NK-92 treated with Interleukin-12 subunit alpha and Interleukin-12 subunit beta, amount 100 ng/mL, for 24 hours (cell line): Measurements from ENCODE around the gene FAM149B1.

Experiments used
- DNase-seq: peaks from one replicate; lab custom pipeline; 2025; lab: John Stamatoyannopoulos, UW

Gene FAM149B1

DNA sequence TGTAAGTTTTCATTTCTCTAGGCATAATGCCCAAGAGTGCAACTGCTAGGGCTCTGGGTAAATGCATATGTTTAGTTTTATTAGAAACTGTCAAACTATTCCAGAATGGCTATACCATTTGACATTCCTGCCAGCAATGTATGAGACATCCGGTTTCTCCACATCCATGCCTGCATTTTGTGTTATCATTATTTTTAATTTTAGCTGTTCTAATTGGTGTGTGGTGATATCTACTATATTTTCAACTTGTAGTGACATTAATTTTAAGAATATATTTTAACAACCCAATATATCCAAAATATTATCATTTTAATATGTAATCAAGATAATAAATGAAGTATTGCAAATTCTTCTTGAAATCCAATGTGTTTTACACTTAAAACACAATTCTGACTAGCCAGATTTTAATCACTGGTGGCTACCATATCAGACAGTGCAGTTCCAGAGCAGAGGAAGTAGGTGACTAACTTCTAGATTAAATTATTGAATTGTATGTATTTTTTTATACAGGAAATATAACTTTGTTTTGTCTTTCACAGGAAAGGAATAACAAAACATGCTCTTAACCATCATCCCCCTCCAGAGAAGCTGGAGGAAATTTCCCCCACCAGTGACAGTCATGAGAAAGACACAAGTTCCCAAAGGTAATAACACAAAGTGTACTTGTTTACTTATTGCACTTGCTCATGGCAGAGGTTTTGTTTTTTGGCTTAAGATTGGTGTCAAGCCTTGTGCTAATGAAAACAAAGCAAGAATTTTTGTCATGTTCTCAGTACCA, 6.4 kb downstream of the FAM149B1 start:
- no peak for DNase-seq

DNA sequence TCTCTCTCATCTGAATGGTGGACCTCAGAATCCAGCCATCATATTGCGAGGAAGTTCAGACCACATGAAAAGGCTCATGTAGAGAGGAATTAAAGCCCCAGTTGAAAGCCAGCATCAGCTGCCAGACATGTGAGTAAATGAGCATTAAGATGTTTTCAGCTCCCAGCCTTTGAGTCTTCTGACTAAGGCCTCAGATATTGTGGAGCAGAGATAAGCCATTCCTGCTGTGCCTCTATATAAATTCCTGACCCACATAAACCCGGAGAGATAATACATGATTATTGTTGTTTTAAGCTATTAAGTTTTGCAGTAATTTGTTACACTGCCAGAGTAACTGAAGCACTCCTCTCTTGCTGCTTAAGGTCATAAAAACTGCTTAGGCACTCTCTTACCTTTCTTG, 14.6 kb downstream of the FAM149B1 start:
- DNase-seq = no peak

DNA sequence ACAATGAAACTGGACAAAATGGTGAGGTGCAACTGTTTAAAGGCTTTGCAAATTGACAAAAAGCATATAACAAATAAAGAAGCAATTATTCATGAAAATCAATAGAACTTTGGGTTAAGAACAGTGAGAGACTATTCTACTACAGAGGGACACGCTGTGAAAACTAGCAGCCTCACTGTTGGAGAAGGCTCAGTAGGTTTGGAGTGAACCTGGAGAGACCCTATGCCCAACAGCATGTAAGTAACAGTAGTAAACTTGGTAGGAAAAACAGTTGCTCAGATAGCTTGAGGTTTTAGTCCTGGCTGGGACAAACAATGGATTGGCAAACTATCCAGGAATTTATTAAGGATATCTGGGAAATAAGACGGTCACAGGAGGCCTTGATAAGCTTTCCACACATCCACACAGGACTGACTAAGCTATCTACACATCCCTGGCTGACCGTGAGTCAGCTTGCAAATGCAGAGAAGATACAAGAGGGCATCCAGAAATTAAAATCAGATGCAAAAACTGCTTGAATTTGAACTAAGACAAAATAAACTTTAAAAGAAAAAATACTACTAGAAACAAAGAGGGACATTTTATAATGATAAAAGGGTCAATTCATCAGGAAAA, 15.9 kb downstream of the FAM149B1 start:
- no peak for DNase-seq

DNA sequence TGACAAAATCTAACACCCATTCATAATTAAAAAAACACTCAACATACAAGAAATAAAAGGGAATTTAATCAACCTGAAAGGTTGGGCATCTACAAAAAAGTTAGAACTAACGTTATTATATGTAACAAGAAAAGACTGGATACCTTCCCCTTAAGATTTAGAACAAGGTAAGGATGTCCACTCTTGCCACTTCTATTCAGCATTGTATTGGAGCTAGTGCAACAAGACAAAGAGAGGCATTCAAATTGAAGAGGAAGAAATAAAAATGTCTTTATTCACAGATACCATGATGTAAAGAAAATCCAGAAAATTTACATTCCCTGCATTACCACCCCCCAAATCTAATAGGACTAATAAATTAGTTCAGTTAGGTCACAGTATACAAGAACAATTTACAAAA, 18.3 kb downstream of the FAM149B1 start:
- no peak for DNase-seq

DNA sequence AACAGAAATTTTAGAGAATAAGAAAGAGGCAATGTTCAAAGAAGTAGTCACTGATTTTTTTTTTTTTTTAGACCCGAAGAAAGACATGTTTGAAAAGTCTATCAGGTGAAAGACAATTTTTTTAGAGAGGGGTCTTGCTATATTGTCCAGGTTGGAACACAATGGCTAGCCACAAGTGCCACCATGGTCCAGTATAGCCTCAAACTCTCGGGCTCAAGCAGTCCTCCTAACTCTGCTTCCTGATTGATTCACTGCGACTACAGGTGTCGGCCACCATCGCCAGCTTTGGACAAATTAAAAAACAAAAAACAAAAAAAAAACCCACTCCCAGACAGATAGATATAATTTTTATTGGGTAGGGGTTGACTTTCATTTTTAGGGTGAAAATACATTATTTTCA, 22.3 kb downstream of the FAM149B1 start:
- DNase-seq = no peak

DNA sequence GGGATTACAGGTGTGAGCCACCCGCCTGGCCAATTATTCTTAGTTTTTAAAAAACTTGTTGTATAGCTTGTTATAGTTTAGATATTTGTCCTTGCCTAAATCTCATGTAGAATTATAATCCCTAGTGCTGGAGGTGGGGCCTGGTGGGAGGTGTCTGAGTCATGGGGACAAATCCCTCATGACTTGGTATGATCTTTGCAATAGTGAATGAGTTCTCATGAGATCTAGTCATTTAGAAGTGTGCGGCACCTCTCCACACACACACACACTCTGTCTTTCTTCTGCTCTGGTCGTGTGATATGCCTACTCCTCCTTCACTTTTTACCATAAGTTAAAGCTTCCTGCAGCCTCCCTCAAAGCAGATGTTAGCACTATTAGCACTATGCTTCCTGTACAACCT, 37.2 kb downstream of the FAM149B1 start:
- no peak for DNase-seq

DNA sequence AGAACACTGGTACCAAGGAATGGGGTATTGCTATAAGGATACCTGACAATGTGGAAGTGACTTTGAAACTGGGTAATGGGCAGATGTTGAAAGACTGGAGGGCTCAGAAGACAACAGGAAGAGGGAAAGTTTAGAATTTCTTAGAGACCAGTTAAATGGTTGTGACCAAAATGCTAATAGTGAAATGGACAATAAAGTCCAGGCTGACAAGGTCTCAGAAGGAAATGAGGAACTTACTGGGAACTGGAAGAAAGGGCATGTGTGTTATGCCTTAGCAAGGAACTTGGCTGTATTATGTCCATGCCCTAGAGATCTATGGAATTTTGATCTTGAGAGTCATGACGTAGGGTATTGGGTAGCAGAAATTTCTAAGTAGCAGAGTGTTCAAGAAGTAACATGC, 38.0 kb downstream of the FAM149B1 start:
- DNase-seq = no peak

DNA sequence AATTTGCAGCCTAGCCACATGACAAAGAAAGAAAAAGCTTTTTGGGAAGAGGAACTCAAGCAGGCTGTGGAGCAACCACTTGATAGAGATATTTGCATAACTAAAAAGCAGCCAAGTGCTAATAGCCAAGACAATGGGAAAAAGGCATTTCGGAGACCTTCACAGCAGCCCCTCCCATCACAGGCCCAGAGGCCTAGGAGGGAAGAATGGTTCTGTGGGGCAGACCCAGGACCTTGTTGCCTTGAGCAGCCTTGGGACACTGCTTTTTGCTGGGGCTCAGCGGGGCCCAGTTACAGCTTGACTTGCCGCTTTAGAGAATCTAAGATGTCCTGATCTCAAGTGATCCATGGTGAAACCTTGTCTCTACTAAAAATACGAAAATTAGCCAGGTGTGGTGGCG, 38.5 kb downstream of the FAM149B1 start:
- no peak for DNase-seq

DNA sequence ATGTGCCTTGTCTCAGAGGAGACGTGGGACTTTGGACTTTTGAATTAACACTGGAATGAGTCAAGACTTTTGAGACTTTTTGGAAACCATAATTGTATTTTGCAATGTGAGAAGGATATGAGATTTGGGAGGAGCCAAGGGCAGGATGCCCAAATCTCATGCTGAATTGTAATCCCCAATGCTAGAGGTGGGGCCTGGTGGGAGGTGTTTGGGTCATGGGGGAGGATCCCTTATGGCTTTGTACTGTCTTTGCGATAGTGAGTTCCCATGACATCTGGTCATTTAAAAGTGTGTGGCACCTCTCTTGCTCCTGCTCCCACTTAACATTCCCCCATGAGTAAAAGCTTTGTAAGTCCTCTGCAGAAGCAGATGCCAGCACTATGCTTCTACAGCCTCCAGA, 40.0 kb downstream of the FAM149B1 start:
- no peak for DNase-seq

DNA sequence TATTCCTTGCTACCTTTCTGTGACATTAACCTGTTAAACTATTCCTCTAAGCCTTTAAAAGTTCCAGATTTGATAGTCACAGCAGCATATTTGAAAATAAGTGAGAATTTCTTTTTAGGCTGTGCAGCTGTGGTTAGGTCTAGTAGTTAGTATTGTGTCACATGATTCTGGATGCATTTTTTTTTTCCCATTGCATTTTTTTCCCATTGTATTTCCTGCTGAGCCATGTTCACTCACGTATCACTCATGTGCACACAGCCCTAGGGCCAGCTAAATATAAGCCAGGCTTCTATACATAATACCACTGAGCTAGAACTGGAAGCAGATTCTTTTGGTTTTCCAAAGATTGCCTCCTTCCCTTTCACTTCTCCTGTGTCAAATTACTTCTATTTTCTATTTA, 41.8 kb downstream of the FAM149B1 start:
- no peak for DNase-seq

DNA sequence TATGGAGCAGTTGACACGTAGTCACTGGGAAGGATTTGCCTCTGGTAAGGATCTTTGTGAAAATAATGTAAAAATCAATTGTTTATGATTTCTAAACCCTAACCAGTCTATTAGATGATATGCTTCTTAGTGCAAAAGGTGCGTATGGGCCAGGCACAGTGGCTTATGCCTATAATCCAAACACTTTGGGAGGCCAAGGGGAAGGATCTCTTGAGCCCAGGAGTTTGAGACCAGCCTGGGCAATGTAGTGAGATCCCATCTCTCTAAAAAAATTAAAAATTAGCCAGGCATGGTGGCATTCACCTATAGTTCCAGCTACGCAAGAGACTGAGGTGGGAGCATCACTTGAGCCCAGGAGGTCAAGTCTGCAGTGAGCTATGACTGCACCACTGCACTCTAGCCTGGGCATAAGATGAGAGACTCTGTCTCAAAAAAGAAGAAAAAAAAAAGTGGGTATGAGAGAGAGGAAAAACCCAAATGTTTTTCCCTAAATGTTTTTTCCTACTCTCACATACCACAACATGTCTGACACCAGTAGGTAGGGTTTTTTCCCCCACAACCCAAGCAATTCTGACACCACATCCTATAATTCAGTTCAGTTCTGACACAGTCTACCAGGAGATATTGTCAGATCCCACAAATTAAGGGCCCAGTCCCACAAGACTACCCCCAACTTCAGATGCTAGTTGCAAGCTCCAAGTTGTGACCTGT, 42.6 kb downstream of the FAM149B1 start:
- DNase-seq = no peak

DNA sequence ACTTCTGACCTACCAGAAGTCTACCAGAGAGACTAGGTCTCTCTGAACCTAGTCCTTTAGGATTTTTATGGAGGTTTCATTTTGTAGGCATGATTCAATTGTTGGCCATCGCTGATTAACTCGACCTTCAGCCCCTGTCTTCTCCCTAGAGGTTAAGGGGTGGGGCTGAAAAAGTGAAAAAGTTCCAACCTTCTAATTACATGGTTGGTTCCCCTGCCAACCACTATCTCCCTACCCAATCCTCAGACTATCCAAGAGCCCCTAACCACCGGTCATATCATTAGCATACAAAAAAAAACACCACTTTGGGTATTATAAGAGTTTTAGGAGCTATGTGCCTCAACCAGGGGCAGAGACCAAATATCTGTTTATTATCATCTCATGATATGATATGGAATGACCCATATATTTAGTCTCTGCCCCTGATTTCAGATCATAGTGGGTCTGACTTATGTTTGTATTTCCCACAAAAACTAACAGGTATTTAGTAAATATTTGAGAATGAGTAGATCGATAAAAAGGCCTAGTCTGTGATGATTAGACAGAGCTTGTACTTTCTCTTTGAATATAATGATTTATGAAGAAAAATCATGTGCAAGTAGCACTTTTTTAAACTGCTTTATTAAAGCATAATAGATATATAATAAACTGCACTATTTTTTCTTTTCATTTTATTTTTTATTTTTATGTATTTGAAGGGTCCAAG, 43.3 kb downstream of the FAM149B1 start:
- DNase-seq = no peak

DNA sequence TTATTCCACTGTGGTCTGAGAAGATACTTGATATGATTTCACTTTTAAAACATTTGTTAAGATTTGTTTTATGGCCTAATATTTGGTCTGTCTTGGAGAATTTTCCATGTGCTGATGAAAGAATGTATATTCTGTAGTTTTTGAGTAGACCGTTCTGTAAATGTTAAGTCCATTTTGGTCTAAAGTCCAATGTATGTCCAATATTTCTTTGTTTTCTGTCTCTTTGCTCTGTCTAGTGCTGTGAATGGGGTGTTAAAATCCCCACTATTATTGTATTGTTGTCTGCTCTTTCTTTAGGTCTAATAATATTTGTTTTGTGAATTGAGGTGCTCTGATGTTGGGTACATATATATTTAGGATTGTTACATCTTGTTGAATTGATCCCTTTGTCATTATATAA, 47.8 kb downstream of the FAM149B1 start:
- no peak for DNase-seq

DNA sequence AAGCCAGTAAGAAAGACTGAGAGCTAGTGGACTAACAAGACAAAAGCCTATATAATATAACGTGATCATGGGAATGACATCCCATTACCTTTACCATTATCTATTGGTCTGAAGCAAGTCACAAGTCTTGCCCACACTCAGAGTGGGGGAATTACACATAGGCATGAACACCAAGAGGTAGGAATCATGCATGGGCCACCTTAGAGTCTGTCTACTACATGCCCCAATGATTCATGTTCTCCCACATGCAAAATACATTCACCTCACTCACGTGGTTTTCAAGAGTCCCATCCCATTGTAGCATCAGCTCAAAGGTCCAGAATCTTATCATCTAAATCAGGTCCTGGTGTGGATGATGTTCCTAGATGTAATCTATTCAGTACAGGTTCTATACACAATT, 49.7 kb downstream of the FAM149B1 start:
- DNase-seq = no peak

DNA sequence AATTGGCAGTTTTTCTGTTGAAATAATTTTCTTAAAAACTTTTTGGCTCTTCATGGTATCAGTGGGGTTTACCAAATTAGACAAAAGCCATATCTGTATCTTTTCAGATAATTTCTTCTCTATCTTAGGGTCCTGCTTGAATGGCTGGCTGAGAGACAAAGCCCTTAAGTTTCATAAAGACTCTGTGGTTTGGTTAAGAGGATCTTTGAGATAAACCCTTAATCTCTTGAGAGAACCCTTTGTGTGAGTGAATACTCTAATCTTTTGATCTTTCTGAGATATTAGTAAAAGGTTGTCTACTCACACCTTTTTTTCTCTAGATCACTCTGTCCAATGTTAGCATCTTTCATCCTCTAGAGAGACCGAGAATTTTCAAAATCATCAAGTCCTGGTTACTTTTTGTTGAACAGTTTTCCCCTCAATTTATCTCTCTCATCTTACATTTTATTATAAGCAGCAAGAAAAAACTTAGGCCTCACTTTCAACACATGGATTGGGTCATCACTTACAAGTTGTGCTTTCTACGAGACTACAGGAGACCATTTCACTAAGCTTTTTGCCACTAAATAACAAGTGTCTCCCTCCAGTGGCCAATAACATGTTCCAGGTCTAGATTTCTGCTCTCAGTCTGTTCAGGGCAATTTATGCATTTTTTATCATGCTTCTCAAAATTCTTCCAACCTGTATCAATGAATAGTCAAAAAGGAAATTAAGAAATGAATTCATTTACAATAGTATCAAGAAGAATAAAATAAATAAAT, 50.7 kb downstream of the FAM149B1 start:
- no peak for DNase-seq

DNA sequence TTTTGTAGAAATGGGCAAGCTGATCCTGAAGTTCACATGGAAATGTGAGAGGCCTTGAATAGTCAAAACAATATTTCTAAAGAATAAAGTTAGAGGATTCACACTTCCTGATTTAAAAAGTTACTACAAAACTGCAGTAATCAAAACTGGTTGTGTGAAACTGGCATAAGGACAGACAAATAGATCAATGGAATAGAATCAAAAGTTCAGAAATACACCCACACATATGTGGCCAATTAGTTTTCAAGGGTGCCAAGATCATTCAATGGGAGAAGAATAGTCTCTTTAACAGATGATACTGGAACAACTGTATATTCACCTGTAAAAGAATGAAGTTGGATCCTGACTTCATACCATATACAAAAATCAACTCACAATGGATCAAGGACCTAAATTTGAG, 51.5 kb downstream of the FAM149B1 start:
- DNase-seq = no peak

DNA sequence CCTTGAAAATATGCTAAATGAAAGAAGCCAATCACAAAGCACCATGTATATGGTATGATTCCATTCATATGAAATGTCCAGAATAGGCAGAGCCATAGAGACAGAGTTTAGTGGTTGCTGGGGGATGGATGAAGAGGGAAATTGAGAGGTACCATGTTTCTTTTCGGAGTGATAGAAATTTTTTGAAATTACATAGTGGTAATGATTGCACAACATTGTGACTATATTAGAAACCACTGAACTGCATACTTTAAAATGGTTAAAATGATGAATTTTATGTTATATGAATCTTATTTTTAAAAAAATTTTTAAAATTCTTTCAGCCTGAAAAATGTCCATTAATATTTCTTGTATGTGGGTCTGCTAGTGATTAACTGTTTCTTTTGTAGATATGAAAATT, 53.1 kb downstream of the FAM149B1 start:
- no peak for DNase-seq

DNA sequence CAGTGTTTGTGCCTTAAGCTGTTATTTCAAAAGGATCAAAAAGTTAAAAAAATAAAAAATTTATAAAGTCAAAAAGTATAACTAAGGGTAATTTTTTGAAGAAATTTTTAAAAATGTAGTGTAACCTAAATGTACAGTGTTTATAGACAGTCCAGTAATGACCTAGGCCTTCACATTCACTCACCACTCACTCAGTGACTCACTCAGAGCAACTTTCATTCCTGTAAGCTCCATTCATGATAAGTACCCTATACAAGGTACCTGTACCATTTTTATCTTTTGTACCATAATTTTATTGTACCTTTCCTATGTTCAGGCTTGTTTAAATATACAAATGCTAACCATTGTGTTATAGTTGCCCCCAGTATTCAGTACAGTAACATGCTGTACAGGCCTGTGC, 57.6 kb downstream of the FAM149B1 start:
- no peak for DNase-seq

DNA sequence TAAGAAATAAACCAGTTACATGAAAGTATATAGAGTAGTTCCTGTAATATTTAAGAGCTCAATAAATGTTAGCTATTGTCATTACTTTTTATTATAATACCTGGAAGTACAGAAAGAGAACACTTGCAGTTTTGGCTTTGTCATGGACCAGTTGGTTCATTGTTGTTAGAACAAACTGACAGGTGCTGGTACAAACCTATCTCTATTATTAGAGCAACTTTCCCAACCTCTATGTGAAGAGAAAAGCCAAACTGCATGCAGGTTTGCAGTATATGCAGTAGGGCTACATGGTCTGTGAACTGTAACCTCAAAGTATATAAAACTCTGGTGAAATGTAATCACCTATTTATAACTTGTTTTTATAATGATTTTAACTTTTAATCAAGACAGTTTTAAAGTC, 58.7 kb downstream of the FAM149B1 start:
- DNase-seq = no peak

DNA sequence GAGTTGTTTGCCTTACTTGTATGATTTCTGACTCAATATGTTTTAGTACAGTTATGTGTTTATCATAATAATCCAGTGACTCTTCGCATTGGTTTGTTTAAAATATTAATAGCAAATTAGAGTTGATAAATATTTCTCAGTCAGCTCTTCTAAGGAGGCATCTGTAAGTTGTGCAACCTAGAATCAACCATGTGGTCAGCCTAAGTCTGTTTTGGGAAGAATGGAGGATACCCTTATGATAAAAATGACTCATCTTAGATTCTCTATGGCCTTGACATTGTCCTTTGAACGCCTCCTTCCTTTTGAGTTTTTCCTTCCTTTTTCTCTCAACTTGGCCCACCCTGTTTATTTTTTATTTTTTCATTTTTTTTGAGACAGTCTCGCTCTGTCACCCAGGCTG, 60.3 kb downstream of the FAM149B1 start:
- no peak for DNase-seq

DNA sequence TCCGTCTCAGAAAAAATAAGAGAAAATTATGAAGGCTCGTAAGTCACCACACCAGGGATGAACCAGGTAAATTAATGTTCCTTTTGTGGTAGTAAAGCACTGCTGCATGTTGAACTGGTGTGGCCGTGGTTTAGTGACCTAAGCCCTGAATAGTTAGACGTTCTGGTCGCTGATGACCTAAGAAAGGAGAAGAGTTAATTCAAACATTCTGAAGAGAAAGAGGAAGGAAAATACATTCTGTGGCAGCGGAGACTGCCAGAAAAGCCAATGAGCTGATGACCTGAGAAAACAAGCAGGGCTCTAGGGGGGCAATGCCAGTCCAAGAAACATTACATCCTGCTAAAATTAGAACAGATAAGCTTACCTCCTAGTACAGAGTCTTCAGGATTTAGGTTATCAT, 61.6 kb downstream of the FAM149B1 start:
- DNase-seq = no peak

DNA sequence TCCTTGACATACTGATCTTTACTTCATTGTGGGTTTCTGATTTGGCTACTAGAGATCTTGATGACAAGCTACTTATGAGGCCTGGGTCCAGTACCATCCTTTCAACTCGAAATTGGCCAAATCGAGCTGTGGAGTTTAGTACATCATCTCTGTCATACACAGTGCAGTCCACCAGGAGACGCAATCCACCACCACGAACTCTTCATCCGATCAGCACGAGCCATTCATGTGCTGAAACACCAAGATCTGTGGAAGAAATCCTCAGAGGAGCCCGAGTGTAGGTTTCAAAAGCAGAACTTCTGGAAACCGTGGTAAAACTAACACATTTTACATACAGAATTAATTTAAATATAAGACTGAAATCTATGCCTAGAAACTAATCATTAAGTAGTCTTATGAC, 65.0 kb downstream of the FAM149B1 start:
- no peak for DNase-seq
